Natural killer cell (primary cell): ENCODE data around the gene KLK14. TPM values are rescaled to one million over a fixed set of nuclear protein-coding genes. Genes with fewer than 3 reads are reported as not detected.

Source experiments
- ATAC-seq, 3 donors: fragments of 150-1000 bp in 2 of 3; fragments of 200-7000 bp in 1 of 3; cut with Tn5 transposase; 1 replicate in 1 of 3; 2 replicates in 2 of 3; pipeline ENCODE4 v1.10.0; 2021; ENCODE audit warnings: mild to moderate bottlenecking in 2 of 3, moderate library complexity in 2 of 3
- DNase-seq, 2 donors: peaks; one replicate each; pipeline versions ENCODE4 v3.0.0 to v3.0.0-alpha.2; 2013 to 2021; ENCODE audit warnings: mixed read lengths in 1 of 2
- H3K27ac ChIP-seq: one replicate; pipeline ENCODE4 v1.5.1; 2013; ENCODE audit warnings: mild to moderate bottlenecking, low read length
- H3K27me3 ChIP-seq: one replicate; pipeline ENCODE4 v1.6.1; 2013; ENCODE audit warnings: low read length; ENCODE audit not compliant: control insufficient read depth, insufficient read depth
- H3K36me3 ChIP-seq: one replicate; pipeline ENCODE4 v1.6.1; 2013; ENCODE audit warnings: low read length; ENCODE audit not compliant: control insufficient read depth, insufficient read depth
- H3K4me1 ChIP-seq: one replicate; pipeline ENCODE4 v1.6.1; 2013; ENCODE audit warnings: low read length; ENCODE audit not compliant: control insufficient read depth, insufficient read depth
- H3K4me3 ChIP-seq: one replicate; pipeline ENCODE4 v1.5.1; 2013; ENCODE audit warnings: low read length
- H3K9me3 ChIP-seq: one replicate; pipeline ENCODE4 v1.6.1; 2013; ENCODE audit warnings: low read length; ENCODE audit not compliant: control insufficient read depth, insufficient read depth
- H3K27ac Mint-ChIP-seq, 2 donors: one replicate each; pipeline ENCODE4 v1.8.0; 2022; ENCODE audit warnings: mild to moderate bottlenecking in 2 of 2, mixed read lengths in 2 of 2, moderate library complexity in 1 of 2
- H3K27me3 Mint-ChIP-seq, 2 donors: one replicate each; pipeline ENCODE4 v1.8.0; 2022; ENCODE audit warnings: low read depth in 2 of 2, mixed read lengths in 2 of 2
- H3K36me3 Mint-ChIP-seq: one replicate; pipeline ENCODE4 v1.8.0; 2022; ENCODE audit warnings: mixed read lengths
- H3K4me1 Mint-ChIP-seq, 2 donors: one replicate each; pipeline ENCODE4 v1.8.0; 2022; ENCODE audit warnings: mixed read lengths in 2 of 2
- H3K4me3 Mint-ChIP-seq: one replicate; pipeline ENCODE4 v1.8.0; 2022; ENCODE audit warnings: mild to moderate bottlenecking, moderate library complexity, mixed read lengths
- H3K9me3 Mint-ChIP-seq, 2 donors: one replicate each; pipeline ENCODE4 v1.8.0; 2022; ENCODE audit warnings: mixed read lengths in 2 of 2
- WGBS: methylation state at CpG from one replicate; pipeline ENCODE4 v1.1.7; 2013; ENCODE audit warnings: missing lambda C conversion rate; ENCODE audit not compliant: insufficient coverage; 5-methylcytosine and 5-hydroxymethylcytosine counted together
- intact Hi-C: fragments of 100-400 bp; cut with micrococcal nuclease; formaldehyde crosslinking; loops from one replicate; pipeline ENCODE4 v1.14.2; 2022
- total RNA-seq, 4 donors: library from RNA; stranded (reverse); fragments of 120-200 nt in 1 of 4; gene quantifications; one replicate each; pipeline versions ENCODE4 v1.2.3 to v1.2.4, GENCODE V29; 2013 to 2022
- TF ChIP-seq, protein P1 (sequence below): fragments of 200-600 bp; IDR thresholded peaks from one replicate; pipeline ENCODE4 v1.8.0; 2022; ENCODE audit warnings: antibody characterized with exemption

KLK14 gene
- total RNA-seq, 3 donors from 2014 or later (not counting 1 experiment from before 2014, with no cell fraction given) = 0.64 to 1.3 (median 1.1) TPM

DNA sequence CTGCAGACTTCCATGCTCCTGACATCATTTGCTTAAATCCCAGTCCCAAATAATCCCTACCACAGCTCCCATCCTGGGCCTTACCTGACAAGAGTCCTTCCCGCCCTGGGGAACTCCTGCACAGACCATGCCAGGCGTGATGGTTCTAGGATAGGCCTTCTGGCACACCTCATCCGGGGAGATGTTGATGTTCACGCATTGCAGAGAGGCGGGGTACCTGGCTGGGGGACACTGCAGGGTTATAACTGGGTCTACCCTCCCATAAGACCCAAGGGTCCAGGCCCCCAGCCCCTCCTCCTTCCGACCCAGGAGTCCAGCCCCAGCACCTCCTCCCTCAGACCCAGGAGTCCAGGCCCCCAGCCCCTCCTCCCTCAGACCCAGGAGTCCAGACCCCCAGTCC lies 4.0 kb downstream of the KLK14 start:
- intact Hi-C loops = no loop called here

DNA sequence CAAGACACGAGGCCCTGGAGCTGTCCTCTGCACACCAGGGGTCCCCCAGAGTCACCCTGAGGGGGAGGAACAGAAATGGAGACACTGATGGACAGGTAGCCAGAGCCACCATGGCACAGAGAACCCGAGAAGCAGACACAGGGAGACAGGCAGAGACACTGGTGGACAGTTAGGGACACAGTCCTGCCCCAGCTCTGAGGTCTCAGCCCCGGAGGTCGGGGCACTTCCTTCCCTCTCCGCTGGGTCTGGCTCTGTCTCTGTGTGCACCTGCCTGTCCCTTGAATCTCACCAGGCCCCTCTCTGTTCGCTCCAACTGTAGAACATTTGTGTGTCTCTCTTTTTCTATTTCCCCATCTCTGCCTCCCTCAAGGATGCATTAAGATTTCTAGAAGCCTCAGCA lies 4.6 kb downstream of the KLK14 start:
- Histone ChIP-seq H3K27me3 (no peaks in the 10 kb centered on the region), H3K4me3 (no peak overlapping the region), H3K9me3 (no peaks in the 10 kb centered on the region), H3K27ac (no peak overlapping the region), H3K4me1 (no peaks in the 10 kb centered on the region), H3K36me3 (no peaks in the 10 kb centered on the region)
- intact Hi-C loops = no loop called here
- H3K27ac Mint-ChIP-seq = no peak overlapping the region
- DNase-seq (no peak), ATAC-seq (no peak)
- H3K4me1 Mint-ChIP-seq = peaks cover 0 to 4% of the 10 kb centered on the region in 2 donors
- H3K4me3 Mint-ChIP-seq = no peak overlapping the region
- TF ChIP-seq, protein P1, sequence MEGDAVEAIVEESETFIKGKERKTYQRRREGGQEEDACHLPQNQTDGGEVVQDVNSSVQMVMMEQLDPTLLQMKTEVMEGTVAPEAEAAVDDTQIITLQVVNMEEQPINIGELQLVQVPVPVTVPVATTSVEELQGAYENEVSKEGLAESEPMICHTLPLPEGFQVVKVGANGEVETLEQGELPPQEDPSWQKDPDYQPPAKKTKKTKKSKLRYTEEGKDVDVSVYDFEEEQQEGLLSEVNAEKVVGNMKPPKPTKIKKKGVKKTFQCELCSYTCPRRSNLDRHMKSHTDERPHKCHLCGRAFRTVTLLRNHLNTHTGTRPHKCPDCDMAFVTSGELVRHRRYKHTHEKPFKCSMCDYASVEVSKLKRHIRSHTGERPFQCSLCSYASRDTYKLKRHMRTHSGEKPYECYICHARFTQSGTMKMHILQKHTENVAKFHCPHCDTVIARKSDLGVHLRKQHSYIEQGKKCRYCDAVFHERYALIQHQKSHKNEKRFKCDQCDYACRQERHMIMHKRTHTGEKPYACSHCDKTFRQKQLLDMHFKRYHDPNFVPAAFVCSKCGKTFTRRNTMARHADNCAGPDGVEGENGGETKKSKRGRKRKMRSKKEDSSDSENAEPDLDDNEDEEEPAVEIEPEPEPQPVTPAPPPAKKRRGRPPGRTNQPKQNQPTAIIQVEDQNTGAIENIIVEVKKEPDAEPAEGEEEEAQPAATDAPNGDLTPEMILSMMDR = no peak
- peaks cover 15 to 39% of the 10 kb centered on the region in 2 donors for H3K27me3 Mint-ChIP-seq
- H3K36me3 Mint-ChIP-seq = peaks cover 13% of the 10 kb centered on the region
- peaks cover 5 to 9% of the 10 kb centered on the region in 2 donors for H3K9me3 Mint-ChIP-seq
- WGBS = 62% methylated on average over 6 of the region's 6 CpGs

More for the DNA sequence above, 4.0 kb downstream of the KLK14 start:
- Histone ChIP-seq H3K27ac (no peak overlapping the region), H3K4me3 (no peak overlapping the region), H3K27me3 (no peaks in the 10 kb centered on the region), H3K36me3 (no peaks in the 10 kb centered on the region), H3K9me3 (no peaks in the 10 kb centered on the region), H3K4me1 (no peaks in the 10 kb centered on the region)
- H3K27me3 Mint-ChIP-seq = peaks cover 20 to 33% of the 10 kb centered on the region in 2 donors
- peaks cover 5% of the 10 kb centered on the region in 2 donors for H3K9me3 Mint-ChIP-seq
- 94% methylated on average over 6 of the region's 6 CpGs for WGBS
- H3K4me3 Mint-ChIP-seq = no peak overlapping the region
- peaks cover 0 to 4% of the 10 kb centered on the region in 2 donors for H3K4me1 Mint-ChIP-seq
- TF ChIP-seq, protein P1 = no peak
- no peak overlapping the region for H3K27ac Mint-ChIP-seq
- H3K36me3 Mint-ChIP-seq = peaks cover 6% of the 10 kb centered on the region
- ATAC-seq (no peak), DNase-seq (no peak)

DNA sequence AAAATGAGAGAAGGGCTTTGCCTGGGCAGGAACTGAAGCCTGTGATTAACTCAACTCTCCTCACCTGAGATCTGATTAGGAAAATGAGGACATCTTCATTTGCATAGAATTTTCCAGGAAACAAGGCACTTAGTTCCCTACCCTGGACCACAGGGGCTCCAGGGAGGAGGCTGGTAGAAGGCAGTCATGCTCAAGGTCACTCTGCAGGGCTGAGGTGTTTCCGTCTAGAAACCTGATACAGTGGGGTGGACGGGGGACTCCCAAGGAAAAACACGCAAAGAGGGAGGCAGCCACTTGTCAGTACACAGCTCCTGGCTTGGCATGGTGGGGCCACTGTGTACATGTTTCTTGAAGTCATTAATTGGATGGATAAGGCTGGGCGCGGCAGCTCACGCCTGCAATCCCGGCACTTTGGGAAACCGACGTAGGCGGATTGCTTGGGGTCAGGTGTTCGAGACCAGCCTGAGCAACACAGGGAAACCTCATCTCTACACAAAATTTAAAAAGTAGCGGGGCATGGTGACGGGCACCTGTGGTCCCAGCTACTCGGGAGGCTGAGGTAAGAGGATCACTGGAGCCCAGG lies 6.0 kb downstream of the KLK14 start:
- Mint-ChIP-seq H3K27me3 (peaks cover 10 to 34% of the 10 kb centered on the region in 2 donors), H3K4me1 (no peaks in the 10 kb centered on the region), H3K27ac (no peak overlapping the region), H3K36me3 (peaks cover 14% of the 10 kb centered on the region), H3K4me3 (no peak overlapping the region), H3K9me3 (peaks cover 5 to 9% of the 10 kb centered on the region in 2 donors)
- no peak for ATAC-seq
- H3K9me3 ChIP-seq = no peaks in the 10 kb centered on the region
- WGBS = 83% methylated on average over 14 of the region's 14 CpGs
- H3K36me3 ChIP-seq = no peaks in the 10 kb centered on the region
- no peak overlapping the region for H3K27ac ChIP-seq
- no peak overlapping the region for H3K4me3 ChIP-seq
- no peak for DNase-seq
- no peaks in the 10 kb centered on the region for H3K27me3 ChIP-seq
- TF ChIP-seq, protein P1 = no peak
- intact Hi-C loops = no loop called here
- no peaks in the 10 kb centered on the region for H3K4me1 ChIP-seq

DNA sequence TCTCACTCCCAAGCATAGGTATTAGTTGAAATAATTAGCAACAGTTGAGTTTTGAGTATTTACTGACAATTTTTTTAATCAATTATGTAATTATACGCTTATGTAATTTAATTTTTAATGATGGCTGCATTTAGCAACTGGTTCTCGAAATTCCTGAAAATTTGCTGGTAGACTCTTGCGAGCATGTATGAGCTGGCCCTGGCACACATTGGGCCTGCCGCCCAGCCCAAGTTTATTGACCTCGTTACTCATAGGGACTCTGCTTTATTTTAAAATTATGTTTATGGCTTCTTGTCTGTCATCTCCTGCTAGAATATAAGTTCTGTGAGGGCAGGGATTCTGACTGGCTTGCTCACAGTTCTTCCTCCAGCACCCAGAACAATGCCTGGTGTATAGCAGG lies 6.7 kb downstream of the KLK14 start:
- intact Hi-C loops = no loop called here
- Histone ChIP-seq H3K4me3 (no peak overlapping the region), H3K27ac (no peak overlapping the region), H3K9me3 (no peaks in the 10 kb centered on the region), H3K36me3 (no peaks in the 10 kb centered on the region), H3K27me3 (no peaks in the 10 kb centered on the region), H3K4me1 (no peaks in the 10 kb centered on the region)
- ATAC-seq (no peak), DNase-seq (no peak)
- Mint-ChIP-seq H3K27ac (no peak overlapping the region), H3K27me3 (peaks cover 9 to 33% of the 10 kb centered on the region in 2 donors), H3K4me3 (no peak overlapping the region), H3K4me1 (no peaks in the 10 kb centered on the region), H3K36me3 (peaks cover 14% of the 10 kb centered on the region), H3K9me3 (peaks cover 5 to 9% of the 10 kb centered on the region in 2 donors)
- TF ChIP-seq, protein P1 = no peak
- 92% methylated on average over 5 of the region's 5 CpGs for WGBS
